ENCODE results near the gene SLC30A4. TPM values are rescaled to one million over a fixed set of nuclear protein-coding genes. Genes with fewer than 3 reads are reported as not detected.
"Not testable (repeated sequence)": the region's sequence is repeated elsewhere in the genome, so short reads cannot be mapped to it uniquely, and the experiment has no call there.

SLC30A4 gene
- total RNA-seq, 6 donors from 2014 or later: 1.4 to 7.3 (median 5.6) TPM

- no peaks in the 10 kb centered on the region for H3K27me3 ChIP-seq
- no peak for TF ChIP-seq EP300 (IDR thresholded peaks at IDR 0.05)
- TF ChIP-seq POLR2AphosphoS5 (IDR thresholded peaks at IDR 0.05): no peak
- WGBS, 2 donors: 60 to 65% methylated on average over 1 of the region's 1 CpG
- H3K4me3 ChIP-seq: no peak overlapping the region
- H3K9me3 ChIP-seq: no peaks in the 10 kb centered on the region
- H3K36me3 ChIP-seq: no peaks in the 10 kb centered on the region
- H3K27ac ChIP-seq: no peak overlapping the region
- ATAC-seq (ENCODE audit: low FRiP score in 2 of 2) (no peak), DNase-seq (no peak)
- no peaks in the 10 kb centered on the region for H3K4me1 ChIP-seq
Observed at GRCh38 chr15:45534821-45535220, 12.3 kb upstream of the SLC30A4 start.

GRCh38 chr15:45532892-45533291 is 10.3 kb upstream of the SLC30A4 start:
- not testable (repeated sequence) for H3K4me3 ChIP-seq; H3K27me3 ChIP-seq; ATAC-seq (ENCODE audit: low FRiP score in 2 of 2); H3K36me3 ChIP-seq; DNase-seq; H3K9me3 ChIP-seq; H3K4me1 ChIP-seq; H3K27ac ChIP-seq
- WGBS, 2 donors: 93 to 95% methylated on average over 3 of the region's 3 CpGs

- Histone ChIP-seq H3K4me1 (no peaks in the 10 kb centered on the region), H3K9me3 (no peaks in the 10 kb centered on the region), H3K36me3 (no peaks in the 10 kb centered on the region), H3K27ac (no peak overlapping the region), H3K27me3 (no peaks in the 10 kb centered on the region), H3K4me3 (no peak overlapping the region)
- no peak for DNase-seq
- ATAC-seq (ENCODE audit: low FRiP score in 2 of 2): no peak
- 69 to 72% methylated on average over 3 of the region's 3 CpGs for WGBS, 2 donors
- TF ChIP-seq CTCF (IDR thresholded peaks at IDR 0.05) (no peak), EP300 (IDR thresholded peaks at IDR 0.05) (no peak), POLR2AphosphoS5 (IDR thresholded peaks at IDR 0.05) (no peak), POLR2A (IDR thresholded peaks at IDR 0.05) (no peak)
Observed at GRCh38 chr15:45529613-45530012, 7.1 kb upstream of the SLC30A4 start.

GRCh38 chr15:45527086-45527485 is 4.5 kb upstream of the SLC30A4 start:
- WGBS, 2 donors: 87 to 90% methylated on average over 8 of the region's 8 CpGs
- H3K9me3 ChIP-seq: no peaks in the 10 kb centered on the region
- DNase-seq (no peak), ATAC-seq (ENCODE audit: low FRiP score in 2 of 2) (no peak)
- no peak for TF ChIP-seq POLR2A (IDR thresholded peaks at IDR 0.05)
- TF ChIP-seq POLR2AphosphoS5 (IDR thresholded peaks at IDR 0.05): no peak
- no peak for TF ChIP-seq CTCF (IDR thresholded peaks at IDR 0.05)
- no peak for TF ChIP-seq EP300 (IDR thresholded peaks at IDR 0.05)
- no peaks in the 10 kb centered on the region for H3K36me3 ChIP-seq
- no peak overlapping the region for H3K27ac ChIP-seq
- H3K4me1 ChIP-seq: peaks cover 0 to 8% (median 0%) of the 10 kb centered on the region in 4 donors
- no peaks in the 10 kb centered on the region for H3K27me3 ChIP-seq
- H3K4me3 ChIP-seq: no peak overlapping the region

- ATAC-seq (ENCODE audit: low FRiP score in 2 of 2) (no peak), DNase-seq (no peak)
- no peak for TF ChIP-seq EP300 (IDR thresholded peaks at IDR 0.05)
- TF ChIP-seq CTCF (IDR thresholded peaks at IDR 0.05): no peak
- TF ChIP-seq POLR2AphosphoS5 (IDR thresholded peaks at IDR 0.05): no peak
- no peak for TF ChIP-seq POLR2A (IDR thresholded peaks at IDR 0.05)
- Histone ChIP-seq H3K4me3 (peak overlapping the region in 3 of 4 donors; percentile 67 to 91 (median 89)), H3K9me3 (no peaks in the 10 kb centered on the region), H3K36me3 (no peaks in the 10 kb centered on the region), H3K27me3 (no peaks in the 10 kb centered on the region), H3K27ac (peak overlapping the region; percentile 69 to 86 (median 78)), H3K4me1 (peaks cover 13 to 20% (median 17%) of the 10 kb centered on the region in 4 donors)
- WGBS, 2 donors: 23 to 30% methylated on average over 7 of the region's 7 CpGs
Observed at GRCh38 chr15:45523166-45523460, 558 bp upstream of the SLC30A4 start.

- no peak for TF ChIP-seq POLR2AphosphoS5 (IDR thresholded peaks at IDR 0.05)
- no peak for TF ChIP-seq CTCF (IDR thresholded peaks at IDR 0.05)
- TF ChIP-seq POLR2A (IDR thresholded peaks at IDR 0.05): no peak
- no peak for TF ChIP-seq EP300 (IDR thresholded peaks at IDR 0.05)
- Histone ChIP-seq H3K4me3 (peak overlapping the region; percentile 67 to 91 (median 80)), H3K27ac (peak overlapping the region; percentile 69 to 86 (median 78)), H3K4me1 (peaks cover 13 to 20% (median 17%) of the 10 kb centered on the region in 4 donors), H3K36me3 (peaks cover 0 to under 1% (median 0%) of the 10 kb centered on the region in 4 donors), H3K27me3 (no peaks in the 10 kb centered on the region), H3K9me3 (no peaks in the 10 kb centered on the region)
- DNase-seq (no peak), ATAC-seq (ENCODE audit: low FRiP score in 2 of 2) (no peak)
- WGBS, 2 donors: 3 to 4% methylated on average over 24 to 26 of the region's 27 CpGs
Observed at GRCh38 chr15:45521596-45522327, 793 bp downstream of the SLC30A4 start.
